Psoas muscle (tissue), 8 donors: ENCODE results near the gene KCNC4. TPM values are rescaled to one million over a fixed set of nuclear protein-coding genes. Genes with fewer than 3 reads are reported as not detected.

Experiments
- ATAC-seq, 4 donors: fragments of 200-7000 bp; cut with Tn5 transposase; one replicate each; pipeline ENCODE4 v1.9.1; 2020; ENCODE audit warnings: moderate library complexity in 3 of 4, mild to moderate bottlenecking in 2 of 4
- DNase-seq, 2 donors: peaks; one replicate each; pipeline ENCODE4 v3.0.0-alpha.2; 2020
- H3K27ac ChIP-seq: fragments of 200-600 bp; one replicate; pipeline ENCODE4 v1.8.0; 2022
- H3K27me3 ChIP-seq, 3 donors: fragments of 200-600 bp in 1 of 3; one replicate each; pipeline versions ENCODE4 v1.6.1 to v1.8.0; 2013 to 2022; ENCODE audit warnings: low read length in 2 of 3, mild to moderate bottlenecking in 2 of 3, moderate library complexity in 1 of 3; ENCODE audit not compliant: insufficient read depth in 3 of 3
- H3K36me3 ChIP-seq, 2 donors: fragments of 200-600 bp in 1 of 2; one replicate each; pipeline versions ENCODE4 v1.6.1 to v1.8.0; 2013 to 2022; ENCODE audit warnings: low read depth in 1 of 2, mild to moderate bottlenecking in 1 of 2, moderate library complexity in 1 of 2; ENCODE audit not compliant: insufficient read depth in 1 of 2
- H3K4me1 ChIP-seq: fragments of 200-600 bp; one replicate; pipeline ENCODE4 v1.8.0; 2022
- H3K4me3 ChIP-seq: fragments of 200-600 bp; one replicate; pipeline ENCODE4 v1.8.0; 2022; ENCODE audit warnings: mild to moderate bottlenecking
- H3K9me3 ChIP-seq: fragments of 200-600 bp; one replicate; pipeline ENCODE4 v1.8.0; 2022
- CTCF ChIP-seq: fragments of 200-600 bp; IDR thresholded peaks from one replicate; pipeline ENCODE4 v1.8.0; 2022; ENCODE audit warnings: antibody characterized with exemption
- WGBS, 3 donors: extraction: QIAGEN DNeasy Blood & Tissue Kit; methylation state at CpG; one replicate each; pipeline versions ENCODE4 v1.1.6 to v1.1.7; 2013; 5-methylcytosine and 5-hydroxymethylcytosine counted together
- intact Hi-C, 2 donors: fragments of 100-400 bp; cut with DNase I; formaldehyde crosslinking; loops; one replicate each; pipeline versions ENCODE4 v1.11.0 to v1.14.2; 2022
- polyA plus RNA-seq, 3 donors: library from polyadenylated mRNA; stranded (reverse); fragments of 200-250 nt; gene quantifications; one replicate each; pipeline ENCODE4 v1.2.3, GENCODE V29; 2013
- total RNA-seq, 4 donors: library from RNA; stranded (reverse); fragmentation: NEBNext Ultra II Directional in 2 of 4; extraction: Animal tissue kit (Norgen Biotek cat#: 25700) in 2 of 4; gene quantifications; one replicate each; pipeline versions ENCODE4 v1.2.1 to v1.2.4, GENCODE V29; 2021 to 2023
- donor health status: healthy with polysubstance abuse.
- donor health status: DM: no; HTN: no; CAD: no; lungs with moderate emphysema.
- donor health status: Bipolar disorder and iron deficiency.
- donor health status: healthy.
- donor health status: DM: yes; HTN: yes; CAD: no.
- donor health status: DM: no; HTN: no; CAD: no.
- donor health status: DM: no; HTN: no; CAD: no.
- donor health status: DM: yes; HTN: yes; CAD: no.

Gene KCNC4
- total and polyA plus RNA-seq, 7 donors: 2.4 to 14.5 (median 5.9) TPM

GRCh38 chr1:110210604-110211495, 736 bp downstream of the KCNC4 start:
- ATAC-seq (peak; percentile 21 to 43 (median 34)), DNase-seq (peak; percentile 50 to 66)
- H3K27me3 ChIP-seq: peaks cover 0 to 18% (median 3%) of the 10 kb centered on the region in 3 donors
- 1% methylated on average over 84 to 101 of the region's 101 CpGs for WGBS, 3 donors
- no peaks in the 10 kb centered on the region for H3K36me3 ChIP-seq
- peak overlapping the region; percentile 72 for H3K4me3 ChIP-seq
- peak overlapping the region; percentile 67 for H3K27ac ChIP-seq
- no peaks in the 10 kb centered on the region for H3K4me1 ChIP-seq
- TF ChIP-seq CTCF: no peak
- intact Hi-C loops: no loop called here
- no peaks in the 10 kb centered on the region for H3K9me3 ChIP-seq

DNA sequence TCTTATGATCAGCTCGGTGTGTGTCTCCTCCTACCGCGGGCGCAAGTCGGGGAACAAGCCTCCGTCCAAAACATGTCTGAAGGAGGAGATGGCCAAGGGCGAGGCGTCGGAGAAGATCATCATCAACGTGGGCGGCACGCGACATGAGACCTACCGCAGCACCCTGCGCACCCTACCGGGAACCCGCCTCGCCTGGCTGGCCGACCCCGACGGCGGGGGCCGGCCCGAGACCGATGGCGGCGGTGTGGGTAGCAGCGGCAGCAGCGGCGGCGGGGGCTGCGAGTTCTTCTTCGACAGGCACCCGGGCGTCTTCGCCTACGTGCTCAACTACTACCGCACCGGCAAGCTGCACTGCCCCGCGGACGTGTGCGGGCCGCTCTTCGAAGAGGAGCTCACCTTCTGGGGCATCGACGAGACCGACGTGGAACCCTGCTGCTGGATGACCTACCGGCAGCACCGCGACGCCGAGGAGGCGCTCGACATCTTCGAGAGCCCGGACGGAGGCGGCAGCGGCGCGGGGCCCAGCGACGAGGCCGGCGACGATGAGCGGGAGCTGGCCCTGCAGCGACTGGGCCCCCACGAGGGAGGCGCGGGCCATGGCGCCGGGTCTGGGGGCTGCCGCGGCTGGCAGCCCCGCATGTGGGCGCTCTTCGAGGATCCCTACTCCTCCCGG, 1.5 kb downstream of the KCNC4 start:
- Histone ChIP-seq H3K9me3 (no peaks in the 10 kb centered on the region), H3K36me3 (no peaks in the 10 kb centered on the region), H3K27ac (no peak overlapping the region), H3K27me3 (peaks cover 0 to 18% (median 3%) of the 10 kb centered on the region in 3 donors), H3K4me3 (peak overlapping the region; percentile 72), H3K4me1 (no peaks in the 10 kb centered on the region)
- WGBS, 3 donors: 8 to 11% (median 11%) methylated on average over 69 to 81 of the region's 81 CpGs
- ATAC-seq: no peak
- intact Hi-C loops: no loop called here
- TF ChIP-seq CTCF: no peak
- no peak for DNase-seq

- no peak for DNase-seq
- Histone ChIP-seq H3K36me3 (no peaks in the 10 kb centered on the region), H3K9me3 (no peaks in the 10 kb centered on the region), H3K4me3 (peak overlapping the region; percentile 72), H3K27me3 (peaks cover 0 to 18% (median 3%) of the 10 kb centered on the region in 3 donors), H3K27ac (no peak overlapping the region), H3K4me1 (no peaks in the 10 kb centered on the region)
- intact Hi-C loops: no loop called here
- 45 to 53% (median 51%) methylated on average over 20 of the region's 20 CpGs for WGBS, 3 donors
- no peak for ATAC-seq
- no peak for TF ChIP-seq CTCF
These were observed 2.3 kb downstream of the KCNC4 start for GRCh38 chr1:110212169-110213142.

- H3K4me3 ChIP-seq: no peak overlapping the region
- no peak overlapping the region for H3K27ac ChIP-seq
- no peaks in the 10 kb centered on the region for H3K36me3 ChIP-seq
- DNase-seq (no peak), ATAC-seq (no peak)
- no peaks in the 10 kb centered on the region for H3K4me1 ChIP-seq
- peaks cover 0 to 18% (median 3%) of the 10 kb centered on the region in 3 donors for H3K27me3 ChIP-seq
- WGBS, 3 donors: 59 to 78% (median 77%) methylated on average over 2 of the region's 2 CpGs
- no peaks in the 10 kb centered on the region for H3K9me3 ChIP-seq
- intact Hi-C loops: no loop called here
- no peak for TF ChIP-seq CTCF
These were observed 3.0 kb downstream of the KCNC4 start for GRCh38 chr1:110213143-110213540.
